ENCODE data around the gene AMIGO1.

The AMIGO1 gene

GRCh38 chr1:109546311-109547109 lies 37.0 kb upstream of the AMIGO1 start:
- TF ChIP-seq CTCF (IDR thresholded peaks at IDR 0.05; ENCODE audit: low read depth, low read length, missing control alignments), result peak; percentile 85
- in situ Hi-C loops (cut with HindIII; ENCODE audit: low pct_ligation_motif_present, low sequenced_read_pairs), result no loop called here
- peak; percentile 84 for DNase-seq
- Histone ChIP-seq H3K4me3 (ENCODE audit: low read depth, low read length) (peak overlapping the region; percentile 97), H3K27ac (peak overlapping the region; percentile 73), H3K27me3 (replicated peaks) (no peaks in the 10 kb centered on the region), H3K36me3 (replicated peaks) (no peaks in the 10 kb centered on the region)

GRCh38 chr1:109543988-109544735 lies 34.6 kb upstream of the AMIGO1 start:
- DNase-seq, result no peak
- TF ChIP-seq CTCF (IDR thresholded peaks at IDR 0.05; ENCODE audit: low read depth, low read length, missing control alignments), result no peak
- no peaks in the 10 kb centered on the region for H3K27me3 ChIP-seq (replicated peaks)
- in situ Hi-C loops (cut with HindIII; ENCODE audit: low pct_ligation_motif_present, low sequenced_read_pairs), result no loop called here
- H3K4me3 ChIP-seq (ENCODE audit: low read depth, low read length), result no peak overlapping the region
- no peak overlapping the region for H3K27ac ChIP-seq
- H3K36me3 ChIP-seq (replicated peaks), result no peaks in the 10 kb centered on the region

GRCh38 chr1:109543283-109543987 lies 33.9 kb upstream of the AMIGO1 start:
- Histone ChIP-seq H3K4me3 (ENCODE audit: low read depth, low read length) (no peak overlapping the region), H3K27ac (no peak overlapping the region), H3K36me3 (replicated peaks) (no peaks in the 10 kb centered on the region), H3K27me3 (replicated peaks) (no peaks in the 10 kb centered on the region)
- TF ChIP-seq CTCF (IDR thresholded peaks at IDR 0.05; ENCODE audit: low read depth, low read length, missing control alignments), result no peak
- DNase-seq, result no peak
- in situ Hi-C loops (cut with HindIII; ENCODE audit: low pct_ligation_motif_present, low sequenced_read_pairs), result no loop called here

GRCh38 chr1:109542657-109543056 lies 33.1 kb upstream of the AMIGO1 start:
- no peak for DNase-seq
- TF ChIP-seq CTCF (IDR thresholded peaks at IDR 0.05; ENCODE audit: low read depth, low read length, missing control alignments), result no peak
- in situ Hi-C loops (cut with HindIII; ENCODE audit: low pct_ligation_motif_present, low sequenced_read_pairs), result no loop called here
- Histone ChIP-seq H3K4me3 (ENCODE audit: low read depth, low read length) (no peak overlapping the region), H3K27ac (no peak overlapping the region), H3K36me3 (replicated peaks) (no peaks in the 10 kb centered on the region), H3K27me3 (replicated peaks) (no peaks in the 10 kb centered on the region)

GRCh38 chr1:109541102-109541501 lies 31.6 kb upstream of the AMIGO1 start:
- TF ChIP-seq CTCF (IDR thresholded peaks at IDR 0.05; ENCODE audit: low read depth, low read length, missing control alignments), result no peak
- no peaks in the 10 kb centered on the region for H3K27me3 ChIP-seq (replicated peaks)
- H3K36me3 ChIP-seq (replicated peaks), result no peaks in the 10 kb centered on the region
- H3K27ac ChIP-seq, result no peak overlapping the region
- no peak for DNase-seq
- no peak overlapping the region for H3K4me3 ChIP-seq (ENCODE audit: low read depth, low read length)
- in situ Hi-C loops (cut with HindIII; ENCODE audit: low pct_ligation_motif_present, low sequenced_read_pairs), result no loop called here

Data from brain microvascular endothelial cell (primary cell).